TTC549 (cell line): ENCODE results near the gene CCDC15.

Experiments
- FAIRE-seq: peaks from 2 replicates; lab custom pipeline; 2012; peaks lifted over from hg19 to GRCh38; lab: Jason Lieb, UNC

CCDC15 gene

GRCh38 chr11:124953753-124954589 is at the start of gene CCDC15:
Gene CCDC15, plus strand, starts transcription at chr11:124954202. Its CDS starts 531 bp downstream, at chr11:124954733.
- FAIRE-seq = peak; percentile 91

- FAIRE-seq = no peak
Measured at GRCh38 chr11:124915541-124916369, 38.2 kb upstream of the CCDC15 start.

GRCh38 chr11:124916370-124916710 is 37.7 kb upstream of the CCDC15 start:
- FAIRE-seq = no peak

- FAIRE-seq = no peak
Measured at GRCh38 chr11:124917115-124917637, 36.8 kb upstream of the CCDC15 start.

GRCh38 chr11:124918950-124919349 is 35.1 kb upstream of the CCDC15 start, which contains the start of gene HEPN1:
Gene HEPN1, plus strand, starts transcription at chr11:124919250.
- no peak for FAIRE-seq

GRCh38 chr11:124919898-124920297 is 34.1 kb upstream of the CCDC15 start:
- FAIRE-seq = no peak

GRCh38 chr11:124920356-124920755 is 33.6 kb upstream of the CCDC15 start:
- no peak for FAIRE-seq

GRCh38 chr11:124920870-124921609 is 33.0 kb upstream of the CCDC15 start:
- no peak for FAIRE-seq

- no peak for FAIRE-seq
Measured at GRCh38 chr11:124922831-124923230, 31.2 kb upstream of the CCDC15 start.

GRCh38 chr11:124923296-124923695 is 30.7 kb upstream of the CCDC15 start:
- no peak for FAIRE-seq

- no peak for FAIRE-seq
Measured at GRCh38 chr11:124928942-124929665, 24.9 kb upstream of the CCDC15 start.

- FAIRE-seq = no peak
Measured at GRCh38 chr11:124930799-124931198, 23.2 kb upstream of the CCDC15 start.

- FAIRE-seq = no peak
Measured at GRCh38 chr11:124934862-124935547, 19.0 kb upstream of the CCDC15 start.

GRCh38 chr11:124935548-124936514 is 18.2 kb upstream of the CCDC15 start, which contains the start of gene HEPACAM:
Gene HEPACAM, minus strand, starts transcription at chr11:124936047. Its CDS starts 41 bp downstream, at chr11:124936006.
- FAIRE-seq = no peak

- FAIRE-seq = no peak
Measured at GRCh38 chr11:124937336-124937935, 16.6 kb upstream of the CCDC15 start.

GRCh38 chr11:124938206-124938765 is 15.7 kb upstream of the CCDC15 start:
- FAIRE-seq = no peak

GRCh38 chr11:124938970-124939369 is 15.0 kb upstream of the CCDC15 start:
- FAIRE-seq = no peak

- no peak for FAIRE-seq
Measured at GRCh38 chr11:124941703-124942102, 12.3 kb upstream of the CCDC15 start.
